B cell (primary cell): ENCODE results near the gene PPP2R5C. TPM values are rescaled to one million over a fixed set of nuclear protein-coding genes. Genes with fewer than 3 reads are reported as not detected.

ENCODE experiments used
- ATAC-seq: fragments of 200-7000 bp; cut with Tn5 transposase; one replicate; pipeline ENCODE4 v1.10.0; 2021; ENCODE audit warnings: low read depth, mild to moderate bottlenecking, moderate number of reproducible peaks, moderate library complexity
- CTCF ChIA-PET: fragments of 350-600 bp; sonication (Branson Sonifier 250); formaldehyde crosslinking; loops from one replicate; lab custom pipeline; 2021; ENCODE audit warnings: antibody characterized with exemption, inconsistent platforms; lab: Charles Lee
- POLR2A ChIA-PET: fragments of 350-600 bp; sonication (Branson Sonifier 250); formaldehyde crosslinking; loops from one replicate; lab custom pipeline; 2021; ENCODE audit warnings: antibody characterized with exemption; lab: Charles Lee
- DNase-seq: peaks from one replicate; pipeline ENCODE4 v3.0.0; 2013
- H2AFZ ChIP-seq: 2 replicates; pipeline ENCODE4 v1.6.1; 2012; ENCODE audit warnings: mild to moderate bottlenecking, low read depth, low read length; ENCODE audit not compliant: insufficient read depth, poor library complexity, severe bottlenecking
- H3K27ac ChIP-seq, 2 donors: 1 replicate in 1 of 2; 2 replicates in 1 of 2; pipeline ENCODE4 v1.5.1; 2012 to 2013; ENCODE audit warnings: low read length in 2 of 2, mild to moderate bottlenecking in 2 of 2, moderate library complexity in 1 of 2
- H3K27me3 ChIP-seq, 4 experiments: fragments of 200-600 bp in 1 of 4; sonication (generic) in 1 of 4; replicated peaks in 1 of 4; 1 replicate in 2 of 4; 2 replicates in 2 of 4; pipeline versions ENCODE4 v1.6.1 to v1.7.0; 2013 to 2016; ENCODE audit warnings: low read length in 3 of 4, mild to moderate bottlenecking in 2 of 4, mixed read lengths in 1 of 4, moderate library complexity in 1 of 4; ENCODE audit not compliant: insufficient read depth in 4 of 4, control insufficient read depth in 3 of 4; ENCODE audit errors: control extremely low read depth in 1 of 4
- H3K36me3 ChIP-seq, 2 experiments: replicated peaks in 1 of 2; 1 replicate in 1 of 2; 2 replicates in 1 of 2; pipeline versions ENCODE4 v1.6.1 to v1.7.1; 2013; ENCODE audit warnings: low read length in 1 of 2; ENCODE audit not compliant: insufficient read depth in 2 of 2, control insufficient read depth in 1 of 2; ENCODE audit errors: control extremely low read depth in 1 of 2, extremely low read depth in 1 of 2
- H3K4me1 ChIP-seq, 2 donors: fragments of 200-600 bp in 1 of 2; sonication (generic) in 1 of 2; 1 replicate in 1 of 2; 2 replicates in 1 of 2; pipeline versions ENCODE4 v1.5.1 to v1.6.1; 2013 to 2017; ENCODE audit warnings: low read length in 2 of 2; ENCODE audit not compliant: control insufficient read depth in 2 of 2, insufficient read depth in 2 of 2
- H3K4me2 ChIP-seq: replicated peaks from 2 replicates; pipeline ENCODE3; 2012; ENCODE audit warnings: mild to moderate bottlenecking, low read depth, low read length; ENCODE audit not compliant: poor library complexity, severe bottlenecking
- H3K4me3 ChIP-seq, 5 experiments: fragments of 200-600 bp in 1 of 5; sonication (generic) in 1 of 5; 1 replicate in 3 of 5; 2 replicates in 2 of 5; pipeline versions ENCODE4 v1.5.1 to v1.7.0; 2011 to 2016; ENCODE audit warnings: low read length in 4 of 5, mild to moderate bottlenecking in 4 of 5, low read depth in 2 of 5, control low read depth in 1 of 5, moderate library complexity in 1 of 5; ENCODE audit not compliant: insufficient read depth in 1 of 5; ENCODE audit errors: control extremely low read depth in 1 of 5, extremely low read depth in 1 of 5
- H3K79me2 ChIP-seq: fragments of 200-600 bp; sonication (generic); one replicate; pipeline ENCODE4 v1.6.0; 2016; ENCODE audit warnings: low read length; ENCODE audit not compliant: control insufficient read depth, insufficient read depth
- H3K9ac ChIP-seq: fragments of 200-600 bp; sonication (generic); 2 replicates; pipeline ENCODE4 v1.6.1; 2017; ENCODE audit warnings: mild to moderate bottlenecking, low read length, moderate library complexity
- H3K9me3 ChIP-seq, 3 donors: one replicate each; pipeline versions ENCODE4 v1.6.1 to v1.7.1; 2013; ENCODE audit warnings: low read length in 2 of 3; ENCODE audit not compliant: control insufficient read depth in 2 of 3, insufficient read depth in 1 of 3; ENCODE audit errors: control extremely low read depth in 1 of 3
- H4K20me1 ChIP-seq: 2 replicates; pipeline ENCODE4 v1.6.0; 2012; ENCODE audit warnings: mild to moderate bottlenecking, low read length; ENCODE audit not compliant: insufficient read depth, control insufficient read depth, poor library complexity, severe bottlenecking
- H3K27ac Mint-ChIP-seq: one replicate; pipeline ENCODE4 v1.8.0; 2021; ENCODE audit warnings: mixed read lengths
- H3K27me3 Mint-ChIP-seq: one replicate; pipeline ENCODE4 v1.8.0; 2021; ENCODE audit warnings: mixed read lengths
- H3K4me1 Mint-ChIP-seq: one replicate; pipeline ENCODE4 v1.8.0; 2021; ENCODE audit warnings: mixed read lengths
- H3K4me3 Mint-ChIP-seq: one replicate; pipeline ENCODE4 v1.8.0; 2021; ENCODE audit warnings: mixed read lengths
- H3K9me3 Mint-ChIP-seq: one replicate; pipeline ENCODE4 v1.8.0; 2022; ENCODE audit warnings: mixed read lengths; ENCODE audit not compliant: insufficient read depth
- EZH2 ChIP-seq: IDR thresholded peaks from 2 replicates; pipeline ENCODE4 v1.6.1; 2012; ENCODE audit warnings: borderline replicate concordance, low read depth, mild to moderate bottlenecking, moderate library complexity, low read length; ENCODE audit not compliant: insufficient read depth, poor library complexity, severe bottlenecking
- WGBS: methylation state at CpG from one replicate; pipeline ENCODE4 v1.1.5; 2013; ENCODE audit warnings: missing lambda C conversion rate; ENCODE audit not compliant: insufficient coverage; 5-methylcytosine and 5-hydroxymethylcytosine counted together
- intact Hi-C: fragments of 100-400 bp; cut with micrococcal nuclease; formaldehyde crosslinking; loops from one replicate; pipeline ENCODE4 v1.10.0; 2022
- polyA plus RNA-seq: library from polyadenylated mRNA; depleted of rRNA; stranded (reverse); fragments of >200 nt; gene quantifications from 2 replicates; pipeline ENCODE4 v1.2.3, GENCODE V29; 2012
- total RNA-seq, 2 donors: library from RNA; stranded (reverse); fragments of 120-200 nt in 1 of 2; gene quantifications; 1 replicate in 1 of 2; 2 replicates in 1 of 2; pipeline versions ENCODE4 v1.2.3 to v1.2.4, GENCODE V29; 2013 to 2022
- TF ChIP-seq, protein P1 (sequence below): fragments of 200-600 bp; IDR thresholded peaks from one replicate; pipeline ENCODE4 v1.8.0; 2022; ENCODE audit warnings: antibody characterized with exemption, mild to moderate bottlenecking

Gene PPP2R5C
- total and polyA plus RNA-seq, 2 donors (not counting 1 experiment from before 2014, with no cell fraction given) = 91.7 to 330 TPM

DNA sequence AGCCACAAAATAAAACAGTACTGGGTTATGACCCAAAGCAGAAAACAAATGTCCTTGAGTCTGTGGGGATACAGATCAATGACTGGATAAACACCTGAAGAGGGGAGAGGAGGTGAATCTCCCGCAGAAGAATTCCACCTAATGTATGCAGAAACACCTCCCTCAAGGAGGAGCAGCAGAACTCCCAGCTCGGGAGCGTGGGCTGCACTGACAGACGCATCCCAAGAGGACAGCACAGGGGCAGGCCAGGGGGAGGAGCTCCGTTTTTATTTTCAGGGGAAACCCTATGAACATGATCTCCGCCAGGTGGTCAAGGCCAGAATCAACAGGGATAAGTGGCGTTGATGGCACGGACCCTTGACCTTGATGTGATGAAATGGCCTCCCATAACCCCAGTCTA lies 41.8 kb upstream of the PPP2R5C start:
- Histone ChIP-seq H3K79me2 (no peaks in the 10 kb centered on the region), H3K27ac (no peak overlapping the region), H3K4me2 (no peak overlapping the region), H2AFZ (no peak overlapping the region), H3K36me3 (no peaks in the 10 kb centered on the region), H3K9ac (no peak overlapping the region), H3K27me3 (peaks cover 0 to 51% (median 10%) of the 10 kb centered on the region in 4 experiments), H3K4me3 (no peak overlapping the region), H3K4me1 (peaks cover 14 to 15% of the 10 kb centered on the region in 2 donors), H3K9me3 (peaks cover 0 to 15% (median 0%) of the 10 kb centered on the region in 3 donors), H4K20me1 (no peaks in the 10 kb centered on the region)
- 48% methylated on average over 5 of the region's 8 CpGs for WGBS
- H3K4me1 Mint-ChIP-seq = peaks cover 13% of the 10 kb centered on the region
- intact Hi-C loops = no loop called here
- no peak overlapping the region for H3K4me3 Mint-ChIP-seq
- ChIA-PET POLR2A (no interaction called here), CTCF (interaction anchor here (1.1 to 1.2 kb wide), 2 partner anchors 13 to 273 kb away, joined by 3 to 6 read pairs; no protein-coding TSS in a partner anchor)
- H3K27ac Mint-ChIP-seq = no peak overlapping the region
- TF ChIP-seq EZH2 = no peak
- TF ChIP-seq, protein P1, sequence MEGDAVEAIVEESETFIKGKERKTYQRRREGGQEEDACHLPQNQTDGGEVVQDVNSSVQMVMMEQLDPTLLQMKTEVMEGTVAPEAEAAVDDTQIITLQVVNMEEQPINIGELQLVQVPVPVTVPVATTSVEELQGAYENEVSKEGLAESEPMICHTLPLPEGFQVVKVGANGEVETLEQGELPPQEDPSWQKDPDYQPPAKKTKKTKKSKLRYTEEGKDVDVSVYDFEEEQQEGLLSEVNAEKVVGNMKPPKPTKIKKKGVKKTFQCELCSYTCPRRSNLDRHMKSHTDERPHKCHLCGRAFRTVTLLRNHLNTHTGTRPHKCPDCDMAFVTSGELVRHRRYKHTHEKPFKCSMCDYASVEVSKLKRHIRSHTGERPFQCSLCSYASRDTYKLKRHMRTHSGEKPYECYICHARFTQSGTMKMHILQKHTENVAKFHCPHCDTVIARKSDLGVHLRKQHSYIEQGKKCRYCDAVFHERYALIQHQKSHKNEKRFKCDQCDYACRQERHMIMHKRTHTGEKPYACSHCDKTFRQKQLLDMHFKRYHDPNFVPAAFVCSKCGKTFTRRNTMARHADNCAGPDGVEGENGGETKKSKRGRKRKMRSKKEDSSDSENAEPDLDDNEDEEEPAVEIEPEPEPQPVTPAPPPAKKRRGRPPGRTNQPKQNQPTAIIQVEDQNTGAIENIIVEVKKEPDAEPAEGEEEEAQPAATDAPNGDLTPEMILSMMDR = no peak
- no peaks in the 10 kb centered on the region for H3K9me3 Mint-ChIP-seq
- peaks cover 28% of the 10 kb centered on the region for H3K27me3 Mint-ChIP-seq
- ATAC-seq (no peak), DNase-seq (no peak)

DNA sequence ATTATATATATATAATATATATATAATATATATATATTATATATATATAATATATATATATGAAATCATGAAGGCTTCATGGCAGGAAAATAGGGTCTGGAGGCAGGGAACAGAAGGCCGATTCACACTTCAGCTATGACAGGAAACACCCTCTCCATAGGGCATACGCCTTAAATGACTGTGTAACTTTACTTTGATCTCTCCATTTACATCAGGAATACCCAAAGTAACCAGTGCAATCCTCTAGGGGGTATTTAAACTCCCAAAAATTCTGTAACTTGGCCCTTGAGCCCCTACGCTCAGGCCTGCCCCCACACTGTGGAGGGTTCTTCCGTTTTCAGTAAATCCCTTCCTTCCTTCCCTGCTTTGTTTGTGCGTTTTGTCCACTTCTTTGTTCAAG lies 40.4 kb upstream of the PPP2R5C start:
- WGBS = 0% methylated on average over 1 of the region's 5 CpGs
- Histone ChIP-seq H3K9me3 (peaks cover 0 to 14% (median 0%) of the 10 kb centered on the region in 3 donors), H3K9ac (no peak overlapping the region), H3K36me3 (no peaks in the 10 kb centered on the region), H3K4me2 (no peak overlapping the region), H4K20me1 (no peaks in the 10 kb centered on the region), H3K27ac (no peak overlapping the region), H3K27me3 (peaks cover 0 to 50% (median 10%) of the 10 kb centered on the region in 4 experiments), H3K79me2 (no peaks in the 10 kb centered on the region), H3K4me1 (peaks cover 14 to 15% of the 10 kb centered on the region in 2 donors), H2AFZ (no peak overlapping the region), H3K4me3 (no peak overlapping the region)
- Mint-ChIP-seq H3K27me3 (peaks cover 28% of the 10 kb centered on the region), H3K4me3 (no peak overlapping the region), H3K27ac (no peak overlapping the region), H3K9me3 (no peaks in the 10 kb centered on the region), H3K4me1 (peaks cover 13% of the 10 kb centered on the region)
- intact Hi-C loops = no loop called here
- CTCF ChIA-PET = interaction anchor here (1.2 to 2.4 kb wide), 3 partner anchors 14 to 121 kb away, joined by 4 to 15 read pairs (median 4); no protein-coding TSS in a partner anchor
- DNase-seq (no peak), ATAC-seq (no peak)
- TF ChIP-seq, protein P1 = no peak
- no peak for TF ChIP-seq EZH2
- POLR2A ChIA-PET = no interaction called here
